GM10248 (cell line): Measurements from ENCODE around the gene LDB2.

Source experiments
- CTCF ChIA-PET: fragments of 300-600 bp; sonication (Branson Sonifier 250); formaldehyde crosslinking; extraction: SDS; loops from one replicate; lab custom pipeline; 2021; ENCODE audit warnings: antibody characterized with exemption; lab: Yijun Ruan, JAX
- POLR2A ChIA-PET: fragments of 350-650 bp; sonication (Branson Sonifier 250); formaldehyde crosslinking; extraction: SDS; loops from one replicate; lab custom pipeline; 2020; ENCODE audit warnings: antibody characterized with exemption; lab: Yijun Ruan, JAX
- DNase-seq: peaks from one replicate; pipeline ENCODE4 v3.0.0; 2012; ENCODE audit errors: extremely low spot score
- CTCF ChIP-seq: IDR thresholded peaks from 2 replicates; pipeline ENCODE4 v1.5.1; 2012; ENCODE audit warnings: mild to moderate bottlenecking, low read depth; ENCODE audit errors: extremely low read depth, missing control alignments, control extremely low read depth

The LDB2 gene

GRCh38 chr4:16464651-16465050, 433.8 kb downstream of the LDB2 start:
- no peak for TF ChIP-seq CTCF
- ChIA-PET CTCF (no interaction called here), POLR2A (no interaction called here)
- DNase-seq = no peak

GRCh38 chr4:16462656-16463055, 435.8 kb downstream of the LDB2 start:
- DNase-seq = no peak
- ChIA-PET POLR2A (no interaction called here), CTCF (no interaction called here)
- TF ChIP-seq CTCF = no peak

- ChIA-PET CTCF (no interaction called here), POLR2A (no interaction called here)
- no peak for TF ChIP-seq CTCF
- DNase-seq = no peak
Observed at GRCh38 chr4:16461362-16461761, 437.1 kb downstream of the LDB2 start.

GRCh38 chr4:16457944-16458343, 440.5 kb downstream of the LDB2 start:
- ChIA-PET POLR2A (no interaction called here), CTCF (interaction anchor here (1.0 kb wide), 1 partner anchor 31 kb away, joined by 3 read pairs; no protein-coding TSS in a partner anchor)
- no peak for DNase-seq
- TF ChIP-seq CTCF = no peak
